Esophagus muscularis mucosa (tissue), 2 donors: ENCODE results near the gene MSMB.

Source experiments
- EP300 ChIP-seq: sonication (generic); formaldehyde crosslinking; IDR thresholded peaks from one replicate; pipeline ENCODE4 v1.6.1; 2017; ENCODE audit warnings: antibody characterized with exemption
- POLR2A ChIP-seq: fragments of 450-650 bp; IDR thresholded peaks from one replicate; pipeline ENCODE4 v1.6.1; 2017; ENCODE audit warnings: antibody characterized with exemption, moderate library complexity, mild to moderate bottlenecking, low read depth

DNA sequence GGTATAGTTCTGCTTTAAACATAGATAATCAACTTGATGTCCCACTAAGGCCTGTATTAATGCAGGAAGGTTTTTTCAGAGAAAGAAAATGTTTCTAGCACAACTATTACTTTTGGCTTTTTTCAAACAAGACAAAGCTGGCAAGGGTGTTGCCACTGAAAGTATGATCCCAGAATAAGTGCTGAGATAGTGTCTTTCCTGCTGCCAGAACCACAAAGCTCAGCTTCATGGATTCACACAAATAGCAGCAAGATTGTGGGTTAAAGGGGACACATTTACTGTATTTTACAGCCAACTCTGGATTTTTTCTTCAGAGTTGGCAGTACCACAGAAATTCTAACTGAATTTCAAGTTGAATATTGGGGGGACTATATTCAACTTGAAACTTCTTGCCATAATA is 20.0 kb downstream of the MSMB start:
- no peak for TF ChIP-seq EP300
- no peak for TF ChIP-seq POLR2A
